ENCODE data around the gene ANXA9.

ANXA9 gene

GRCh38 chr1:150999051-150999674, 17.1 kb downstream of the ANXA9 start:
- POLR2A ChIA-PET: no interaction called here
- Histone ChIP-seq H3K4me3 (ENCODE audit: low read depth, low read length) (no peak overlapping the region), H3K4me1 (ENCODE audit: control insufficient read depth, insufficient read depth, low read length) (no peaks in the 10 kb centered on the region), H3K9me3 (ENCODE audit: control insufficient read depth, insufficient read depth, low read depth, low read length) (no peaks in the 10 kb centered on the region), H3K27ac (ENCODE audit: extremely low read depth, low read depth, low read length) (no peak overlapping the region), H3K36me3 (ENCODE audit: control insufficient read depth in 2 of 2, insufficient read depth in 1 of 2, low read length in 2 of 2) (peaks cover 0 to 64% of the 10 kb centered on the region in 2 experiments; a peak in 1 of 3 replicates)
- CTCF ChIA-PET: interaction anchor here (0.5 to 1.0 kb wide), 4 partner anchors 20 to 342 kb away, joined by 3 to 4 read pairs (median 4); no protein-coding TSS in a partner anchor
- TF ChIP-seq, protein P1, sequence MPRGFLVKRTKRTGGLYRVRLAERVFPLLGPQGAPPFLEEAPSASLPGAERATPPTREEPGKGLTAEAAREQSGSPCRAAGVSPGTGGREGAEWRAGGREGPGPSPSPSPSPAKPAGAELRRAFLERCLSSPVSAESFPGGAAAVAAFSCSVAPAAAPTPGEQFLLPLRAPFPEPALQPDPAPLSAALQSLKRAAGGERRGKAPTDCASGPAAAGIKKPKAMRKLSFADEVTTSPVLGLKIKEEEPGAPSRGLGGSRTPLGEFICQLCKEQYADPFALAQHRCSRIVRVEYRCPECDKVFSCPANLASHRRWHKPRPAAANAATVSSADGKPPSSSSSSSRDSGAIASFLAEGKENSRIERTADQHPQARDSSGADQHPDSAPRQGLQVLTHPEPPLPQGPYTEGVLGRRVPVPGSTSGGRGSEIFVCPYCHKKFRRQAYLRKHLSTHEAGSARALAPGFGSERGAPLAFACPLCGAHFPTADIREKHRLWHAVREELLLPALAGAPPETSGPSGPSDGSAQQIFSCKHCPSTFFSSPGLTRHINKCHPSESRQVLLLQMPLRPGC (tag by site-specific recombination; IDR thresholded peaks at IDR 0.05): no peak
- TF ChIP-seq ZNF488 (tag by site-specific recombination; IDR thresholded peaks at IDR 0.05) (no peak), KLF7 (tag by site-specific recombination; IDR thresholded peaks at IDR 0.05; ENCODE audit: borderline replicate concordance) (no peak), ZNF19 (tag by site-specific recombination; IDR thresholded peaks at IDR 0.05; ENCODE audit: low read depth) (no peak), KLF8 (tag by site-specific recombination; IDR thresholded peaks at IDR 0.05) (no peak), ZNF548 (tag by site-specific recombination; IDR thresholded peaks at IDR 0.05) (no peak), ZNF112 (tag by site-specific recombination; IDR thresholded peaks at IDR 0.05) (no peak), ZBTB7A (tag by site-specific recombination; IDR thresholded peaks at IDR 0.05; ENCODE audit: low read depth) (no peak), ZBTB48 (tag by site-specific recombination; IDR thresholded peaks at IDR 0.05) (no peak), ZNF654 (tag by site-specific recombination; IDR thresholded peaks at IDR 0.05; ENCODE audit: low read depth) (no peak)
- TF ChIP-seq, protein P2, sequence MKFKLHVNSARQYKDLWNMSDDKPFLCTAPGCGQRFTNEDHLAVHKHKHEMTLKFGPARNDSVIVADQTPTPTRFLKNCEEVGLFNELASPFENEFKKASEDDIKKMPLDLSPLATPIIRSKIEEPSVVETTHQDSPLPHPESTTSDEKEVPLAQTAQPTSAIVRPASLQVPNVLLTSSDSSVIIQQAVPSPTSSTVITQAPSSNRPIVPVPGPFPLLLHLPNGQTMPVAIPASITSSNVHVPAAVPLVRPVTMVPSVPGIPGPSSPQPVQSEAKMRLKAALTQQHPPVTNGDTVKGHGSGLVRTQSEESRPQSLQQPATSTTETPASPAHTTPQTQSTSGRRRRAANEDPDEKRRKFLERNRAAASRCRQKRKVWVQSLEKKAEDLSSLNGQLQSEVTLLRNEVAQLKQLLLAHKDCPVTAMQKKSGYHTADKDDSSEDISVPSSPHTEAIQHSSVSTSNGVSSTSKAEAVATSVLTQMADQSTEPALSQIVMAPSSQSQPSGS (tag by site-specific recombination; IDR thresholded peaks at IDR 0.05; ENCODE audit: low read depth): no peak
- TF ChIP-seq, protein P3, sequence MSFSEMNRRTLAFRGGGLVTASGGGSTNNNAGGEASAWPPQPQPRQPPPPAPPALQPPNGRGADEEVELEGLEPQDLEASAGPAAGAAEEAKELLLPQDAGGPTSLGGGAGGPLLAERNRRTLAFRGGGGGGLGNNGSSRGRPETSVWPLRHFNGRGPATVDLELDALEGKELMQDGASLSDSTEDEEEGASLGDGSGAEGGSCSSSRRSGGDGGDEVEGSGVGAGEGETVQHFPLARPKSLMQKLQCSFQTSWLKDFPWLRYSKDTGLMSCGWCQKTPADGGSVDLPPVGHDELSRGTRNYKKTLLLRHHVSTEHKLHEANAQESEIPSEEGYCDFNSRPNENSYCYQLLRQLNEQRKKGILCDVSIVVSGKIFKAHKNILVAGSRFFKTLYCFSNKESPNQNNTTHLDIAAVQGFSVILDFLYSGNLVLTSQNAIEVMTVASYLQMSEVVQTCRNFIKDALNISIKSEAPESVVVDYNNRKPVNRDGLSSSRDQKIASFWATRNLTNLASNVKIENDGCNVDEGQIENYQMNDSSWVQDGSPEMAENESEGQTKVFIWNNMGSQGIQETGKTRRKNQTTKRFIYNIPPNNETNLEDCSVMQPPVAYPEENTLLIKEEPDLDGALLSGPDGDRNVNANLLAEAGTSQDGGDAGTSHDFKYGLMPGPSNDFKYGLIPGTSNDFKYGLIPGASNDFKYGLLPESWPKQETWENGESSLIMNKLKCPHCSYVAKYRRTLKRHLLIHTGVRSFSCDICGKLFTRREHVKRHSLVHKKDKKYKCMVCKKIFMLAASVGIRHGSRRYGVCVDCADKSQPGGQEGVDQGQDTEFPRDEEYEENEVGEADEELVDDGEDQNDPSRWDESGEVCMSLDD (tag by site-specific recombination; IDR thresholded peaks at IDR 0.05): no peak

GRCh38 chr1:150999926-151000325, 17.8 kb downstream of the ANXA9 start:
- CTCF ChIA-PET: interaction anchor here (0.6 to 3.9 kb wide), 2 partner anchors 19 to 337 kb away, joined by 4 to 31 read pairs; partner anchors contain the start of gene ANXA9
- TF ChIP-seq ZNF792 (tag by site-specific recombination; IDR thresholded peaks at IDR 0.05): no peak
- TF ChIP-seq ZNF704 (tag by site-specific recombination; IDR thresholded peaks at IDR 0.05): no peak
- no peak for TF ChIP-seq ZNF571 (tag by site-specific recombination; IDR thresholded peaks at IDR 0.05)
- no peak for TF ChIP-seq ZEB2 (tag by site-specific recombination; IDR thresholded peaks at IDR 0.05)
- TF ChIP-seq ZNF677 (tag by site-specific recombination; IDR thresholded peaks at IDR 0.05): no peak
- TF ChIP-seq ZNF202 (tag by site-specific recombination; IDR thresholded peaks at IDR 0.05; ENCODE audit: borderline replicate concordance): no peak
- TF ChIP-seq ZNF148 (tag by site-specific recombination; IDR thresholded peaks at IDR 0.05; ENCODE audit: borderline replicate concordance): no peak
- no peak for TF ChIP-seq ZNF48 (tag by site-specific recombination; IDR thresholded peaks at IDR 0.05)
- Histone ChIP-seq H3K4me3 (ENCODE audit: low read depth, low read length) (no peak overlapping the region), H3K4me1 (ENCODE audit: control insufficient read depth, insufficient read depth, low read length) (no peaks in the 10 kb centered on the region), H3K27ac (ENCODE audit: extremely low read depth, low read depth, low read length) (no peak overlapping the region), H3K9me3 (ENCODE audit: control insufficient read depth, insufficient read depth, low read depth, low read length) (no peaks in the 10 kb centered on the region), H3K36me3 (ENCODE audit: control insufficient read depth in 2 of 2, insufficient read depth in 1 of 2, low read length in 2 of 2) (peaks cover 0 to 64% of the 10 kb centered on the region in 2 experiments; a peak in 1 of 3 replicates)
- POLR2A ChIA-PET: interaction anchor here (1.3 kb wide), 1 partner anchor 370 kb away, joined by 5 read pairs; the partner anchor contains the start of gene ENSA
